Measurements from ENCODE around the gene MIEF1. TPM values are rescaled to one million over a fixed set of nuclear protein-coding genes. Genes with fewer than 3 reads are reported as not detected.
A peak's percentile ranks its signal among the peaks of the same experiment; 100 is the strongest.

The MIEF1 gene
- polyA plus RNA-seq, 1 experiment, result 21.0 TPM

- Histone ChIP-seq H3K36me3 (ENCODE audit: control insufficient read depth, insufficient read depth, low read length) (peaks cover 8% of the 10 kb centered on the region), H3K27me3 (ENCODE audit: control insufficient read depth, insufficient read depth, low read length) (no peaks in the 10 kb centered on the region; the same call in 1 of the 2 replicates), H3K4me3 (ENCODE audit: low read depth, low read length) (no peak overlapping the region)
- DNase-seq (ENCODE audit: low read depth), result no peak
- POLR2A ChIA-PET, result no interaction called here
- CTCF ChIA-PET, result interaction anchor here (0.7 to 24.6 kb wide), 20 partner anchors 11 to 830 kb away, joined by 3 to 476 read pairs (median 4); no protein-coding TSS in a partner anchor
- TF ChIP-seq CTCF (IDR thresholded peaks at IDR 0.05; ENCODE audit: insufficient read depth, low read depth, low read length), result no peak
Measured at GRCh38 chr22:39534092-39534506, 32.0 kb downstream of the MIEF1 start.

GRCh38 chr22:39534591-39535356 is 32.7 kb downstream of the MIEF1 start:
- POLR2A ChIA-PET, result no interaction called here
- CTCF ChIA-PET, result interaction anchor here (0.6 to 24.6 kb wide), 27 partner anchors 10 to 1112 kb away, joined by 3 to 476 read pairs (median 3); no protein-coding TSS in a partner anchor
- Histone ChIP-seq H3K27me3 (ENCODE audit: control insufficient read depth, insufficient read depth, low read length) (no peaks in the 10 kb centered on the region; the same call in 1 of the 2 replicates), H3K36me3 (ENCODE audit: control insufficient read depth, insufficient read depth, low read length) (peaks cover 2% of the 10 kb centered on the region), H3K4me3 (ENCODE audit: low read depth, low read length) (no peak overlapping the region)
- peak; percentile 88 for TF ChIP-seq CTCF (IDR thresholded peaks at IDR 0.05; ENCODE audit: insufficient read depth, low read depth, low read length)
- no peak for DNase-seq (ENCODE audit: low read depth)

GRCh38 chr22:39535357-39535725 is 33.3 kb downstream of the MIEF1 start:
- Histone ChIP-seq H3K27me3 (ENCODE audit: control insufficient read depth, insufficient read depth, low read length) (peaks cover 2% of the 10 kb centered on the region), H3K4me3 (ENCODE audit: low read depth, low read length) (no peak overlapping the region), H3K36me3 (ENCODE audit: control insufficient read depth, insufficient read depth, low read length) (peaks cover 2% of the 10 kb centered on the region; the same call in 1 of the 2 replicates)
- DNase-seq (ENCODE audit: low read depth), result no peak
- TF ChIP-seq CTCF (IDR thresholded peaks at IDR 0.05; ENCODE audit: insufficient read depth, low read depth, low read length), result no peak
- ChIA-PET POLR2A (no interaction called here), CTCF (interaction anchor here (0.6 to 24.6 kb wide), 23 partner anchors 9 to 829 kb away, joined by 3 to 476 read pairs (median 3); no protein-coding TSS in a partner anchor)

- Histone ChIP-seq H3K4me3 (ENCODE audit: low read depth, low read length) (no peak overlapping the region), H3K36me3 (ENCODE audit: control insufficient read depth, insufficient read depth, low read length) (peaks cover under 1% of the 10 kb centered on the region; the same call in 1 of the 2 replicates), H3K27me3 (ENCODE audit: control insufficient read depth, insufficient read depth, low read length) (peaks cover 2% of the 10 kb centered on the region)
- ChIA-PET POLR2A (no interaction called here), CTCF (interaction anchor here (0.6 to 24.6 kb wide), 9 partner anchors 9 to 508 kb away, joined by 3 to 476 read pairs (median 6); no protein-coding TSS in a partner anchor)
- TF ChIP-seq CTCF (IDR thresholded peaks at IDR 0.05; ENCODE audit: insufficient read depth, low read depth, low read length), result no peak
- no peak for DNase-seq (ENCODE audit: low read depth)
Measured at GRCh38 chr22:39535831-39536449, 33.9 kb downstream of the MIEF1 start.

GRCh38 chr22:39536711-39537110 is 34.6 kb downstream of the MIEF1 start:
- DNase-seq (ENCODE audit: low read depth), result no peak
- CTCF ChIA-PET, result interaction anchor here (1.0 to 24.6 kb wide), 4 partner anchors 8 to 507 kb away, joined by 5 to 476 read pairs (median 20); no protein-coding TSS in a partner anchor
- H3K36me3 ChIP-seq (ENCODE audit: control insufficient read depth, insufficient read depth, low read length), result no peaks in the 10 kb centered on the region
- POLR2A ChIA-PET, result no interaction called here
- no peak for TF ChIP-seq CTCF (IDR thresholded peaks at IDR 0.05; ENCODE audit: insufficient read depth, low read depth, low read length)
- H3K4me3 ChIP-seq (ENCODE audit: low read depth, low read length), result no peak overlapping the region
- peaks cover 2% of the 10 kb centered on the region for H3K27me3 ChIP-seq (ENCODE audit: control insufficient read depth, insufficient read depth, low read length)
